GM12874 (cell line): ENCODE measurements around the gene CNR2.

ENCODE experiments used
- CTCF ChIP-seq: IDR thresholded peaks from 2 replicates; pipeline ENCODE4 v1.5.1; 2011; ENCODE audit warnings: low read depth, mild to moderate bottlenecking, control low read depth, low read length, moderate library complexity; ENCODE audit not compliant: insufficient read depth

CNR2 gene

GRCh38 chr1:23889074-23889473 is 24.1 kb downstream of the CNR2 start:
- TF ChIP-seq CTCF = no peak

GRCh38 chr1:23885222-23885621 is 27.9 kb downstream of the CNR2 start:
- TF ChIP-seq CTCF = no peak

- no peak for TF ChIP-seq CTCF
Observed at GRCh38 chr1:23882746-23883145, 30.4 kb downstream of the CNR2 start.

GRCh38 chr1:23879809-23880208 is 33.4 kb downstream of the CNR2 start:
- no peak for TF ChIP-seq CTCF

GRCh38 chr1:23878668-23879067 is 34.5 kb downstream of the CNR2 start:
- TF ChIP-seq CTCF = no peak

GRCh38 chr1:23875382-23875781 is 37.8 kb downstream of the CNR2 start:
- TF ChIP-seq CTCF = no peak

GRCh38 chr1:23872421-23872820 is 40.7 kb downstream of the CNR2 start:
- TF ChIP-seq CTCF = no peak

- no peak for TF ChIP-seq CTCF
Observed at GRCh38 chr1:23869051-23869450, 44.1 kb downstream of the CNR2 start.
